Endodermal cell (in vitro differentiated cells): ENCODE data around the gene CLIP4. TPM values are rescaled to one million over a fixed set of nuclear protein-coding genes. Genes with fewer than 3 reads are reported as not detected.

ENCODE experiments used
- DNase-seq: peaks from one replicate; pipeline ENCODE4 v3.0.0-alpha.2; 2017
- H3K27ac ChIP-seq: 2 replicates; pipeline ENCODE4 v1.5.1; 2013; ENCODE audit warnings: mild to moderate bottlenecking, low read depth, low read length, moderate library complexity
- H3K27me3 ChIP-seq: 2 replicates; pipeline ENCODE4 v1.6.1; 2013; ENCODE audit warnings: mild to moderate bottlenecking, low read length, moderate library complexity; ENCODE audit not compliant: insufficient read depth, control insufficient read depth, poor library complexity, severe bottlenecking
- H3K36me3 ChIP-seq: 2 replicates; pipeline ENCODE4 v1.7.0; 2013; ENCODE audit warnings: mild to moderate bottlenecking, low read length, moderate library complexity; ENCODE audit not compliant: control insufficient read depth, insufficient read depth
- H3K4me1 ChIP-seq: one replicate; pipeline ENCODE4 v1.7.0; 2013; ENCODE audit warnings: low read length; ENCODE audit not compliant: control insufficient read depth, insufficient read depth
- H3K4me3 ChIP-seq: 2 replicates; pipeline ENCODE4 v1.5.1; 2013; ENCODE audit warnings: mild to moderate bottlenecking, low read length, moderate library complexity
- H3K9ac ChIP-seq: 2 replicates; pipeline ENCODE4 v1.6.1; 2013; ENCODE audit warnings: mild to moderate bottlenecking, low read length, moderate library complexity; ENCODE audit not compliant: poor library complexity, severe bottlenecking; ENCODE audit errors: extremely low read depth
- H3K9me3 ChIP-seq: 2 replicates; pipeline ENCODE4 v1.6.1; 2013; ENCODE audit warnings: mild to moderate bottlenecking, low read length, moderate library complexity; ENCODE audit not compliant: control insufficient read depth
- H3K27ac Mint-ChIP-seq: 2 replicates; pipeline ENCODE4 v1.8.0; 2020; ENCODE audit warnings: mixed read lengths
- H3K27me3 Mint-ChIP-seq: 2 replicates; pipeline ENCODE4 v1.8.0; 2021; ENCODE audit warnings: mild to moderate bottlenecking, mixed read lengths; ENCODE audit not compliant: insufficient read depth
- H3K36me3 Mint-ChIP-seq: 2 replicates; pipeline ENCODE4 v1.8.0; 2020; ENCODE audit warnings: low read depth, mixed read lengths
- H3K4me1 Mint-ChIP-seq: 2 replicates; pipeline ENCODE4 v1.8.0; 2020; ENCODE audit warnings: mixed read lengths
- H3K4me3 Mint-ChIP-seq: 2 replicates; pipeline ENCODE4 v1.8.0; 2020; ENCODE audit warnings: mild to moderate bottlenecking, moderate library complexity, mixed read lengths
- H3K9me3 Mint-ChIP-seq: 2 replicates; pipeline ENCODE4 v1.8.0; 2020; ENCODE audit warnings: mild to moderate bottlenecking, mixed read lengths
- CTCF ChIP-seq: fragments of 200-600 bp; sonication (generic); conservative IDR thresholded peaks from 2 replicates; pipeline ENCODE4 v1.5.0; 2021; ENCODE audit warnings: antibody characterized with exemption, mild to moderate bottlenecking
- WGBS, 2 experiments: methylation state at CpG; one replicate each; pipeline versions ENCODE4 v1.1.5 to v1.1.7; 2013; ENCODE audit warnings: missing lambda C conversion rate in 2 of 2, mixed read lengths in 1 of 2; ENCODE audit not compliant: insufficient coverage in 1 of 2, insufficient read length in 1 of 2; 5-methylcytosine and 5-hydroxymethylcytosine counted together
- total RNA-seq, 2 donors: library from RNA; stranded (reverse); fragmentation: NEBNext Ultra II Directional in 1 of 2; extraction: Animal tissue kit (Norgen Biotek cat#: 25700) in 1 of 2; gene quantifications; 2 replicates in 1 of 2; 3 replicates in 1 of 2; pipeline ENCODE4 v1.2.1, GENCODE V29; 2021

CLIP4 gene
- total RNA-seq, 2 donors from 2014 or later, result 8.0 to 10.9 TPM

DNA sequence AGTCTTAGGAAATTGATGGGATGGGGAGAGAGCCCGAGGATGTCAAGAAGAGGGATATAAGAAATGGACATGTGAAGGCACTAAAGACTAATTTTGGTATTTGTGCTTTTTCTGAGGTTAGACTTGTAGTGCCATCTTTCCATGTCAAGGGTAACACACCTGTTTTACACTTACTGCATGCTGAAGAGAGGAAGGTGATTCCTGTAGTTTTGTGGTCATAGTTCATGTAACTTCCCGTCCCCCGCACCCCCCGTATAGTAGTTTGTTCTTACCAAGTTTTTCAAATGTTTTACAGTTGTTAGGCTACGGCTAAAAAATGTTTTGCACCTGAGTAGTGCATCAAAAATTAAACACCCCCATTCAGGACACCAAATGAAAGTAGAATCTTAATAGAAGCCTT lies 73.8 kb downstream of the CLIP4 start:
- H3K4me1 ChIP-seq, result no peaks in the 10 kb centered on the region
- H3K9me3 Mint-ChIP-seq, result peaks cover 6% of the 10 kb centered on the region
- H3K4me3 Mint-ChIP-seq, result no peak overlapping the region

GRCh38 chr2:29191817-29192216 lies 76.6 kb downstream of the CLIP4 start:
- H3K9ac ChIP-seq, result no peak overlapping the region

More for the DNA sequence above, 73.8 kb downstream of the CLIP4 start:
- Mint-ChIP-seq H3K27me3 (peaks cover 7% of the 10 kb centered on the region), H3K36me3 (peaks cover 5% of the 10 kb centered on the region), H3K4me1 (peaks cover 1% of the 10 kb centered on the region), H3K27ac (no peak overlapping the region)
- 92 to 94% methylated on average over 2 to 5 of the region's 5 CpGs for WGBS, 2 experiments
- Histone ChIP-seq H3K36me3 (no peaks in the 10 kb centered on the region), H3K9me3 (peaks cover 17% of the 10 kb centered on the region), H3K27ac (no peak overlapping the region), H3K27me3 (no peaks in the 10 kb centered on the region), H3K4me3 (no peak overlapping the region), H3K9ac (no peak overlapping the region)
- no peak for TF ChIP-seq CTCF
- DNase-seq, result no peak

GRCh38 chr2:29192526-29192925 lies 77.3 kb downstream of the CLIP4 start:
- TF ChIP-seq CTCF, result no peak
- Histone ChIP-seq H3K9ac (no peak overlapping the region), H3K4me1 (no peaks in the 10 kb centered on the region), H3K4me3 (no peak overlapping the region), H3K36me3 (no peaks in the 10 kb centered on the region), H3K27me3 (no peaks in the 10 kb centered on the region), H3K9me3 (peaks cover 6% of the 10 kb centered on the region), H3K27ac (no peak overlapping the region)
- peaks cover 10% of the 10 kb centered on the region for H3K27me3 Mint-ChIP-seq
- DNase-seq, result no peak
- 91 to 96% methylated on average over 3 of the region's 3 CpGs for WGBS, 2 experiments
- peaks cover 3% of the 10 kb centered on the region for H3K9me3 Mint-ChIP-seq
- peaks cover 2% of the 10 kb centered on the region for H3K4me1 Mint-ChIP-seq
- peaks cover 2% of the 10 kb centered on the region for H3K36me3 Mint-ChIP-seq
- no peak overlapping the region for H3K4me3 Mint-ChIP-seq
- H3K27ac Mint-ChIP-seq, result no peak overlapping the region

More at GRCh38 chr2:29191817-29192216, 76.6 kb downstream of the CLIP4 start:
- no peak for TF ChIP-seq CTCF
- Histone ChIP-seq H3K27me3 (no peaks in the 10 kb centered on the region), H3K4me3 (no peak overlapping the region), H3K4me1 (no peaks in the 10 kb centered on the region), H3K36me3 (no peaks in the 10 kb centered on the region), H3K9me3 (peaks cover 13% of the 10 kb centered on the region), H3K27ac (no peak overlapping the region)
- Mint-ChIP-seq H3K27ac (no peak overlapping the region), H3K4me3 (no peak overlapping the region), H3K9me3 (peaks cover 6% of the 10 kb centered on the region), H3K27me3 (peaks cover 11% of the 10 kb centered on the region), H3K36me3 (peaks cover 5% of the 10 kb centered on the region), H3K4me1 (no peaks in the 10 kb centered on the region)
- 94 to 100% methylated on average over 4 to 6 of the region's 6 CpGs for WGBS, 2 experiments
- DNase-seq, result no peak
